HL-60 (cell line): Measurements from ENCODE around the gene ID1.

Source experiments
- DNase-seq, 2 experiments: peaks; one replicate each; pipeline ENCODE4 v3.0.0-alpha.2; 2010 to 2020; ENCODE audit warnings: low read depth in 1 of 2, low spot score in 1 of 2
- H3K27ac ChIP-seq: fragments of 250-450 bp; sonication (Bioruptor Pico); replicated peaks from 2 replicates; pipeline ENCODE4 v1.5.1; 2020; ENCODE audit warnings: mild to moderate bottlenecking, moderate library complexity
- H3K27me3 ChIP-seq: fragments of 250-450 bp; sonication (Bioruptor Pico); 2 replicates; pipeline ENCODE4 v1.5.1; 2021; ENCODE audit warnings: mild to moderate bottlenecking, moderate library complexity; ENCODE audit not compliant: insufficient read depth, poor library complexity, severe bottlenecking
- H3K4me3 ChIP-seq: replicated peaks from 2 replicates; pipeline ENCODE4 v1.5.1; 2011; ENCODE audit warnings: mild to moderate bottlenecking, control low read depth, low read length; ENCODE audit not compliant: insufficient read depth
- CTCF ChIP-seq: IDR thresholded peaks from one replicate; pipeline ENCODE4 v1.5.1; 2011; ENCODE audit warnings: low read length, control low read depth, inconsistent platforms; ENCODE audit not compliant: insufficient read depth
- GABPA ChIP-seq: IDR thresholded peaks from 2 replicates; pipeline ENCODE4 v1.6.1; 2012; ENCODE audit warnings: low read depth
- POLR2AphosphoS5 ChIP-seq: IDR thresholded peaks from 2 replicates; pipeline ENCODE4 v1.6.1; 2012; ENCODE audit warnings: low read depth
- REST ChIP-seq: IDR thresholded peaks from 2 replicates; pipeline ENCODE4 v1.6.1; 2012; ENCODE audit warnings: low read depth; ENCODE audit not compliant: insufficient replicate concordance
- SPI1 ChIP-seq: IDR thresholded peaks from 2 replicates; pipeline ENCODE4 v1.6.1; 2012; ENCODE audit warnings: low read depth, mild to moderate bottlenecking, borderline replicate concordance

ID1 gene

GRCh38 chr20:31560746-31561598 lies 44.1 kb upstream of the ID1 start:
- TF ChIP-seq CTCF (no peak), SPI1 (no peak), POLR2AphosphoS5 (no peak), REST (no peak), GABPA (no peak)
- Histone ChIP-seq H3K27ac (peak overlapping the region; percentile 35), H3K27me3 (no peaks in the 10 kb centered on the region), H3K4me3 (no peak overlapping the region)
- peak in 1 of 2 experiments; percentile 69 for DNase-seq

GRCh38 chr20:31562241-31562640 lies 42.8 kb upstream of the ID1 start:
- no peak for DNase-seq
- TF ChIP-seq CTCF: no peak
- no peaks in the 10 kb centered on the region for H3K27me3 ChIP-seq
- H3K27ac ChIP-seq: no peak overlapping the region
- no peak overlapping the region for H3K4me3 ChIP-seq

GRCh38 chr20:31564284-31564683 lies 40.8 kb upstream of the ID1 start:
- DNase-seq: no peak
- no peak overlapping the region for H3K27ac ChIP-seq
- H3K4me3 ChIP-seq: no peak overlapping the region
- TF ChIP-seq POLR2AphosphoS5 (no peak), CTCF (no peak), REST (no peak), GABPA (no peak), SPI1 (no peak)
- no peaks in the 10 kb centered on the region for H3K27me3 ChIP-seq
